Esophagus muscularis mucosa (tissue), 4 donors: ENCODE data around the gene STK32B.

ENCODE experiments used
- EP300 ChIP-seq: sonication (generic); formaldehyde crosslinking; IDR thresholded peaks from one replicate; pipeline ENCODE4 v1.6.1; 2017; ENCODE audit warnings: antibody characterized with exemption
- POLR2A ChIP-seq: fragments of 450-650 bp; IDR thresholded peaks from one replicate; pipeline ENCODE4 v1.6.1; 2017; ENCODE audit warnings: antibody characterized with exemption, moderate library complexity, mild to moderate bottlenecking, low read depth
- POLR2AphosphoS5 ChIP-seq, 2 donors: sonication (generic); formaldehyde crosslinking; IDR thresholded peaks; one replicate each; pipeline ENCODE4 v1.6.1; 2017; ENCODE audit warnings: antibody characterized with exemption in 2 of 2
- TF ChIP-seq, protein P1 (sequence below), 3 experiments: fragments of 200-600 bp in 2 of 3; fragments of 450-650 bp in 1 of 3; sonication (generic) in 2 of 3; IDR thresholded peaks; one replicate each; pipeline ENCODE4 v1.5.1; 2017 to 2019; ENCODE audit warnings: antibody characterized with exemption in 3 of 3, mild to moderate bottlenecking in 2 of 3, moderate library complexity in 1 of 3

DNA sequence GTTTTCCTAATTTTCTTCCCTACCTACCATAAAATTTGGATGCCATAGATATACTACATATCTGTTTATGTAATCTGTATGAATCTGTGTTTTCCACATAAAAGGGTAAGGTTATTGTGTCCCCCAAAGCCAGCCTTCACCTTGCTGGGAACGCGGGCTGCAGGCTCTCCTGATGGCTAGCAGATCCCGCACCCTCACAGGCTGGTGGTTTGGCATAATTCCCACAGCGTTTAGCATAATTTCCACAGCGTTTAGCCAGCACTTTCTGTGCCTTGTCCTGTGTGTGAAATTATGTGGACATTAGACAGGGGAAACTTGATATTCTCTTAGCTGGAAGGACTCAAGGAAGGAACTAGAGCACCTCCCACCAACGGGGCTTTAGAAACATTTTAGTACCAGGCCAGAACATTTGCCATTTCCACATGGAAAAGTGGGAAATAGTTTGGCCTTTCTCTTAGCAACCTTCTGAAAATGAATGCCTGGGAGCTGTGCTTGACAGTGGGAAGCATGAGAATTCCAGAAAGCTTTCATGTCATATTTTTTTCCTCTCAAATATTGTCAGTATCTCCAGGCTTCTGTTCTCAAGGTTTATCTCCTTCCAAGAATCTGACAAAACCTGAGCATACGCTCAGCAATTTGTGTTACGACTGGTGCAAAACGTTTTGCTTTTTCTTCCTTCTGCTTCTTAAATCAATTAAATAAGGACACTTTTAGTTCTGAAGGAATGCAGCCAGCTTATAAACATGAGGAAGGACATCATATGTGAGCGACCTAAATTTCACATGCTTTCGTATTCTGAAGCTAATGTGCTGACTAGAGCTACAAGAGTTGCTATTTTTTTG, 67.9 kb downstream of the STK32B start:
- TF ChIP-seq, protein P1, sequence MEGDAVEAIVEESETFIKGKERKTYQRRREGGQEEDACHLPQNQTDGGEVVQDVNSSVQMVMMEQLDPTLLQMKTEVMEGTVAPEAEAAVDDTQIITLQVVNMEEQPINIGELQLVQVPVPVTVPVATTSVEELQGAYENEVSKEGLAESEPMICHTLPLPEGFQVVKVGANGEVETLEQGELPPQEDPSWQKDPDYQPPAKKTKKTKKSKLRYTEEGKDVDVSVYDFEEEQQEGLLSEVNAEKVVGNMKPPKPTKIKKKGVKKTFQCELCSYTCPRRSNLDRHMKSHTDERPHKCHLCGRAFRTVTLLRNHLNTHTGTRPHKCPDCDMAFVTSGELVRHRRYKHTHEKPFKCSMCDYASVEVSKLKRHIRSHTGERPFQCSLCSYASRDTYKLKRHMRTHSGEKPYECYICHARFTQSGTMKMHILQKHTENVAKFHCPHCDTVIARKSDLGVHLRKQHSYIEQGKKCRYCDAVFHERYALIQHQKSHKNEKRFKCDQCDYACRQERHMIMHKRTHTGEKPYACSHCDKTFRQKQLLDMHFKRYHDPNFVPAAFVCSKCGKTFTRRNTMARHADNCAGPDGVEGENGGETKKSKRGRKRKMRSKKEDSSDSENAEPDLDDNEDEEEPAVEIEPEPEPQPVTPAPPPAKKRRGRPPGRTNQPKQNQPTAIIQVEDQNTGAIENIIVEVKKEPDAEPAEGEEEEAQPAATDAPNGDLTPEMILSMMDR (IDR thresholded peaks at IDR 0.05) = no peak
- no peak for TF ChIP-seq EP300
- no peak for TF ChIP-seq POLR2A
- no peak for TF ChIP-seq POLR2AphosphoS5 (IDR thresholded peaks at IDR 0.05)
